B cell (primary cell): Measurements from ENCODE around the gene SLC1A4. TPM values are rescaled to one million over a fixed set of nuclear protein-coding genes. Genes with fewer than 3 reads are reported as not detected.

Experiments used
- ATAC-seq: fragments of 200-7000 bp; cut with Tn5 transposase; one replicate; pipeline ENCODE4 v1.10.0; 2021; ENCODE audit warnings: low read depth, mild to moderate bottlenecking, moderate number of reproducible peaks, moderate library complexity
- CTCF ChIA-PET: fragments of 350-600 bp; sonication (Branson Sonifier 250); formaldehyde crosslinking; loops from one replicate; lab custom pipeline; 2021; ENCODE audit warnings: antibody characterized with exemption, inconsistent platforms; lab: Charles Lee
- POLR2A ChIA-PET: fragments of 350-600 bp; sonication (Branson Sonifier 250); formaldehyde crosslinking; loops from one replicate; lab custom pipeline; 2021; ENCODE audit warnings: antibody characterized with exemption; lab: Charles Lee
- DNase-seq: peaks from one replicate; pipeline ENCODE4 v3.0.0; 2013
- H2AFZ ChIP-seq: 2 replicates; pipeline ENCODE4 v1.6.1; 2012; ENCODE audit warnings: mild to moderate bottlenecking, low read depth, low read length; ENCODE audit not compliant: insufficient read depth, poor library complexity, severe bottlenecking
- H3K27ac ChIP-seq, 2 donors: 1 replicate in 1 of 2; 2 replicates in 1 of 2; pipeline ENCODE4 v1.5.1; 2012 to 2013; ENCODE audit warnings: low read length in 2 of 2, mild to moderate bottlenecking in 2 of 2, moderate library complexity in 1 of 2
- H3K27me3 ChIP-seq, 4 experiments: fragments of 200-600 bp in 1 of 4; sonication (generic) in 1 of 4; replicated peaks in 1 of 4; 1 replicate in 2 of 4; 2 replicates in 2 of 4; pipeline versions ENCODE4 v1.6.1 to v1.7.0; 2013 to 2016; ENCODE audit warnings: low read length in 3 of 4, mild to moderate bottlenecking in 2 of 4, mixed read lengths in 1 of 4, moderate library complexity in 1 of 4; ENCODE audit not compliant: insufficient read depth in 4 of 4, control insufficient read depth in 3 of 4; ENCODE audit errors: control extremely low read depth in 1 of 4
- H3K36me3 ChIP-seq, 2 experiments: replicated peaks in 1 of 2; 1 replicate in 1 of 2; 2 replicates in 1 of 2; pipeline versions ENCODE4 v1.6.1 to v1.7.1; 2013; ENCODE audit warnings: low read length in 1 of 2; ENCODE audit not compliant: insufficient read depth in 2 of 2, control insufficient read depth in 1 of 2; ENCODE audit errors: control extremely low read depth in 1 of 2, extremely low read depth in 1 of 2
- H3K4me1 ChIP-seq, 2 donors: fragments of 200-600 bp in 1 of 2; sonication (generic) in 1 of 2; 1 replicate in 1 of 2; 2 replicates in 1 of 2; pipeline versions ENCODE4 v1.5.1 to v1.6.1; 2013 to 2017; ENCODE audit warnings: low read length in 2 of 2; ENCODE audit not compliant: control insufficient read depth in 2 of 2, insufficient read depth in 2 of 2
- H3K4me2 ChIP-seq: replicated peaks from 2 replicates; pipeline ENCODE3; 2012; ENCODE audit warnings: mild to moderate bottlenecking, low read depth, low read length; ENCODE audit not compliant: poor library complexity, severe bottlenecking
- H3K4me3 ChIP-seq, 5 experiments: fragments of 200-600 bp in 1 of 5; sonication (generic) in 1 of 5; 1 replicate in 3 of 5; 2 replicates in 2 of 5; pipeline versions ENCODE4 v1.5.1 to v1.7.0; 2011 to 2016; ENCODE audit warnings: low read length in 4 of 5, mild to moderate bottlenecking in 4 of 5, low read depth in 2 of 5, control low read depth in 1 of 5, moderate library complexity in 1 of 5; ENCODE audit not compliant: insufficient read depth in 1 of 5; ENCODE audit errors: control extremely low read depth in 1 of 5, extremely low read depth in 1 of 5
- H3K79me2 ChIP-seq: fragments of 200-600 bp; sonication (generic); one replicate; pipeline ENCODE4 v1.6.0; 2016; ENCODE audit warnings: low read length; ENCODE audit not compliant: control insufficient read depth, insufficient read depth
- H3K9ac ChIP-seq: fragments of 200-600 bp; sonication (generic); 2 replicates; pipeline ENCODE4 v1.6.1; 2017; ENCODE audit warnings: mild to moderate bottlenecking, low read length, moderate library complexity
- H3K9me3 ChIP-seq, 3 donors: one replicate each; pipeline versions ENCODE4 v1.6.1 to v1.7.1; 2013; ENCODE audit warnings: low read length in 2 of 3; ENCODE audit not compliant: control insufficient read depth in 2 of 3, insufficient read depth in 1 of 3; ENCODE audit errors: control extremely low read depth in 1 of 3
- H4K20me1 ChIP-seq: 2 replicates; pipeline ENCODE4 v1.6.0; 2012; ENCODE audit warnings: mild to moderate bottlenecking, low read length; ENCODE audit not compliant: insufficient read depth, control insufficient read depth, poor library complexity, severe bottlenecking
- H3K27ac Mint-ChIP-seq: one replicate; pipeline ENCODE4 v1.8.0; 2021; ENCODE audit warnings: mixed read lengths
- H3K27me3 Mint-ChIP-seq: one replicate; pipeline ENCODE4 v1.8.0; 2021; ENCODE audit warnings: mixed read lengths
- H3K4me1 Mint-ChIP-seq: one replicate; pipeline ENCODE4 v1.8.0; 2021; ENCODE audit warnings: mixed read lengths
- H3K4me3 Mint-ChIP-seq: one replicate; pipeline ENCODE4 v1.8.0; 2021; ENCODE audit warnings: mixed read lengths
- H3K9me3 Mint-ChIP-seq: one replicate; pipeline ENCODE4 v1.8.0; 2022; ENCODE audit warnings: mixed read lengths; ENCODE audit not compliant: insufficient read depth
- CTCF ChIP-seq: fragments of 200-600 bp; IDR thresholded peaks from one replicate; pipeline ENCODE4 v1.8.0; 2022; ENCODE audit warnings: antibody characterized with exemption, mild to moderate bottlenecking
- EZH2 ChIP-seq: IDR thresholded peaks from 2 replicates; pipeline ENCODE4 v1.6.1; 2012; ENCODE audit warnings: borderline replicate concordance, low read depth, mild to moderate bottlenecking, moderate library complexity, low read length; ENCODE audit not compliant: insufficient read depth, poor library complexity, severe bottlenecking
- WGBS: methylation state at CpG from one replicate; pipeline ENCODE4 v1.1.5; 2013; ENCODE audit warnings: missing lambda C conversion rate; ENCODE audit not compliant: insufficient coverage; 5-methylcytosine and 5-hydroxymethylcytosine counted together
- intact Hi-C: fragments of 100-400 bp; cut with micrococcal nuclease; formaldehyde crosslinking; loops from one replicate; pipeline ENCODE4 v1.10.0; 2022
- polyA plus RNA-seq: library from polyadenylated mRNA; depleted of rRNA; stranded (reverse); fragments of >200 nt; gene quantifications from 2 replicates; pipeline ENCODE4 v1.2.3, GENCODE V29; 2012
- total RNA-seq, 2 donors: library from RNA; stranded (reverse); fragments of 120-200 nt in 1 of 2; gene quantifications; 1 replicate in 1 of 2; 2 replicates in 1 of 2; pipeline versions ENCODE4 v1.2.3 to v1.2.4, GENCODE V29; 2013 to 2022

The SLC1A4 gene
- total and polyA plus RNA-seq, 2 donors (not counting 1 experiment from before 2014, with no cell fraction given): 1.7 to 15.7 TPM

GRCh38 chr2:64966839-64967238 is 22.4 kb upstream of the SLC1A4 start:
- Mint-ChIP-seq H3K9me3 (no peaks in the 10 kb centered on the region), H3K27me3 (no peaks in the 10 kb centered on the region), H3K4me1 (peaks cover 5% of the 10 kb centered on the region), H3K4me3 (no peak overlapping the region), H3K27ac (no peak overlapping the region)
- H3K9ac ChIP-seq: no peak overlapping the region
- ChIA-PET CTCF (interaction anchor here (1.3 kb wide), 1 partner anchor 51 kb away, joined by 3 read pairs; no protein-coding TSS in a partner anchor), POLR2A (interaction anchor here (0.6 kb wide), 1 partner anchor 8 kb away, joined by 4 read pairs; no protein-coding TSS in a partner anchor)
- H3K4me2 ChIP-seq: no peak overlapping the region
- no peaks in the 10 kb centered on the region for H4K20me1 ChIP-seq
- 100% methylated on average over 2 of the region's 7 CpGs for WGBS
- no peak overlapping the region for H3K27ac ChIP-seq
- peaks cover 0 to 3% of the 10 kb centered on the region in 2 experiments for H3K36me3 ChIP-seq
- H3K9me3 ChIP-seq: no peaks in the 10 kb centered on the region
- DNase-seq (no peak), ATAC-seq (no peak)
- TF ChIP-seq EZH2 (no peak), CTCF (no peak)
- H3K4me3 ChIP-seq: no peak overlapping the region
- intact Hi-C loops: no loop called here
- H3K4me1 ChIP-seq: no peaks in the 10 kb centered on the region
- H3K79me2 ChIP-seq: no peaks in the 10 kb centered on the region
- no peaks in the 10 kb centered on the region for H3K27me3 ChIP-seq
- no peak overlapping the region for H2AFZ ChIP-seq

- WGBS: 71% methylated on average over 1 of the region's 4 CpGs
- no peaks in the 10 kb centered on the region for H3K79me2 ChIP-seq
Measured at GRCh38 chr2:64967601-64968000, 21.6 kb upstream of the SLC1A4 start.

More at GRCh38 chr2:64967601-64968000, 21.6 kb upstream of the SLC1A4 start:
- peaks cover 5% of the 10 kb centered on the region for H3K4me1 Mint-ChIP-seq
- ChIA-PET POLR2A (no interaction called here), CTCF (no interaction called here)
- no peaks in the 10 kb centered on the region for H3K27me3 Mint-ChIP-seq
- no peak overlapping the region for H3K4me3 ChIP-seq
- H3K9me3 Mint-ChIP-seq: no peaks in the 10 kb centered on the region
- H3K9me3 ChIP-seq: no peaks in the 10 kb centered on the region
- intact Hi-C loops: no loop called here
- peaks cover 0 to 3% of the 10 kb centered on the region in 2 experiments for H3K36me3 ChIP-seq
- no peak overlapping the region for H2AFZ ChIP-seq
- H4K20me1 ChIP-seq: no peaks in the 10 kb centered on the region
- no peak overlapping the region for H3K27ac ChIP-seq
- DNase-seq (no peak), ATAC-seq (no peak)
- H3K27ac Mint-ChIP-seq: no peak overlapping the region
- H3K9ac ChIP-seq: no peak overlapping the region
- H3K4me3 Mint-ChIP-seq: no peak overlapping the region
- H3K27me3 ChIP-seq: no peaks in the 10 kb centered on the region
- no peaks in the 10 kb centered on the region for H3K4me1 ChIP-seq
- no peak for TF ChIP-seq EZH2
- no peak for TF ChIP-seq CTCF
- no peak overlapping the region for H3K4me2 ChIP-seq
